Endothelial cell (in vitro differentiated cells): Measurements from ENCODE around the gene MRPS7. TPM values are rescaled to one million over a fixed set of nuclear protein-coding genes. Genes with fewer than 3 reads are reported as not detected.
"Not testable (repeated sequence)": the region's sequence is repeated elsewhere in the genome, so short reads cannot be mapped to it uniquely, and the experiment has no call there.

Experiments
- DNase-seq: peaks from one replicate; pipeline ENCODE4 v3.0.0; 2021; ENCODE audit warnings: low spot score
- H3K27ac Mint-ChIP-seq: one replicate; pipeline ENCODE4 v1.8.0; 2021; ENCODE audit warnings: mixed read lengths, inconsistent platforms; ENCODE audit not compliant: unreplicated experiment
- H3K27me3 Mint-ChIP-seq: one replicate; pipeline ENCODE4 v1.8.0; 2021; ENCODE audit warnings: mild to moderate bottlenecking, moderate library complexity, mixed read lengths, inconsistent platforms; ENCODE audit not compliant: unreplicated experiment
- H3K36me3 Mint-ChIP-seq: one replicate; pipeline ENCODE4 v1.8.0; 2021; ENCODE audit warnings: mild to moderate bottlenecking, low read depth, mixed read lengths, inconsistent platforms; ENCODE audit not compliant: unreplicated experiment
- H3K4me1 Mint-ChIP-seq: one replicate; pipeline ENCODE4 v1.8.0; 2021; ENCODE audit warnings: mild to moderate bottlenecking, mixed read lengths, inconsistent platforms; ENCODE audit not compliant: unreplicated experiment
- H3K4me3 Mint-ChIP-seq: one replicate; pipeline ENCODE4 v1.8.0; 2021; ENCODE audit warnings: mild to moderate bottlenecking, mixed read lengths, inconsistent platforms; ENCODE audit not compliant: unreplicated experiment
- H3K9me3 Mint-ChIP-seq: one replicate; pipeline ENCODE4 v1.8.0; 2021; ENCODE audit warnings: mixed read lengths, inconsistent platforms; ENCODE audit not compliant: unreplicated experiment
- CTCF ChIP-seq: fragments of 200-600 bp; sonication (generic); IDR thresholded peaks from one replicate; pipeline ENCODE4 v1.5.0; 2021; ENCODE audit warnings: antibody characterized with exemption; ENCODE audit not compliant: unreplicated experiment
- total RNA-seq: library from RNA; stranded (reverse); fragmentation: NEBNext Ultra II Directional; extraction: Animal tissue kit (Norgen Biotek cat#: 25700); gene quantifications from one replicate; pipeline ENCODE4 v1.2.1, GENCODE V29; 2021; ENCODE audit not compliant: unreplicated experiment

The MRPS7 gene
- total RNA-seq, 1 donor from 2014 or later, result 63.4 TPM

DNA sequence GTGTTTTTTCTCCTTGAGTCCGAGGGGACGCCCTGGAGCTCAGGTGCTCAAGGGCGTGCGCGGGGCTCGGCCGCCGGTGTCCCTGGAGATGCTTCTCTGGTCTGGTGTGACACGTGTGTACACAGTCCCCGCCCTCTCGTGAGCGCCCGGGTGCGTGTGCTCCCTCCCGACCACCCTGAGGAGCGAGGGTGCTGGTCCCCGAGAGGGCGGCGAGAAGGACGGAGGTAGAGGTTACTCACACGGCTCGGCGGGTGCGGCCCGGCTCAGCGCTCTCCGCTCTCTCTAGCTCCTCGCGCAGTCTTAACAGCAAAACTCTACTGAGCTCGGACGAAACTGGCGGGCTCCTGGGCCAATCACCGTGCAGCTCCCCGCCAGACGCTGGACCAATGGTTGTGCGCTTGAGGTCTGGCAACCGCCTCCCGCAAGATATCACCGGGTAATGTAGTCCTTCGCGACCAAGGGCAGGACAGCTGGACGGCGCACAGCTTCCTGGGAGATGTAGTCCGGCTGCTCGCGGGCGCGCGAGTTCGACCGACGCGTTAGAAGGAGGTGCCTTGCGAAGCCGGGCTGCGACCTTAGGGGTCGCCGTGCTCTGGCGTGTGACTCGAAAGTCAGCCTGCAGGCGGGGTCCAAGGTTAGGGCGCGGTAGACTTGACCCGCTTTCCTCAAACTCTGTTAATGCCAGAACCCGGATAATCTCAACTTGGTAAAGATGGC lies 27.6 kb downstream of the MRPS7 start, which contains the start of gene SLC25A19:
SLC25A19 (minus strand) TSS at position 319 of the 717 bp plus-strand sequence. CDS start 2,669 bp downstream, outside the sequence.
- Mint-ChIP-seq H3K36me3 (no peaks in the 10 kb centered on the region), H3K27me3 (peaks cover 9% of the 10 kb centered on the region), H3K9me3 (no peaks in the 10 kb centered on the region), H3K4me1 (peaks cover 9% of the 10 kb centered on the region), H3K27ac (peak within 1 kb of the TSS; percentile 94), H3K4me3 (peak within 1 kb of the TSS; percentile 96)
- peak; percentile 34 for TF ChIP-seq CTCF
- DNase-seq, result peak; percentile 94

GRCh38 chr17:75289832-75290337 lies 28.2 kb downstream of the MRPS7 start:
- Mint-ChIP-seq H3K4me3 (peak overlapping the region; percentile 96), H3K27ac (peak overlapping the region; percentile 94), H3K27me3 (peaks cover 9% of the 10 kb centered on the region), H3K36me3 (no peaks in the 10 kb centered on the region), H3K4me1 (peaks cover 9% of the 10 kb centered on the region), H3K9me3 (no peaks in the 10 kb centered on the region)
- TF ChIP-seq CTCF, result no peak
- DNase-seq, result no peak

GRCh38 chr17:75292810-75293448 lies 31.2 kb downstream of the MRPS7 start:
- not testable (repeated sequence) for H3K36me3 Mint-ChIP-seq, H3K27me3 Mint-ChIP-seq, H3K4me3 Mint-ChIP-seq, H3K4me1 Mint-ChIP-seq, H3K27ac Mint-ChIP-seq, H3K9me3 Mint-ChIP-seq, DNase-seq

DNA sequence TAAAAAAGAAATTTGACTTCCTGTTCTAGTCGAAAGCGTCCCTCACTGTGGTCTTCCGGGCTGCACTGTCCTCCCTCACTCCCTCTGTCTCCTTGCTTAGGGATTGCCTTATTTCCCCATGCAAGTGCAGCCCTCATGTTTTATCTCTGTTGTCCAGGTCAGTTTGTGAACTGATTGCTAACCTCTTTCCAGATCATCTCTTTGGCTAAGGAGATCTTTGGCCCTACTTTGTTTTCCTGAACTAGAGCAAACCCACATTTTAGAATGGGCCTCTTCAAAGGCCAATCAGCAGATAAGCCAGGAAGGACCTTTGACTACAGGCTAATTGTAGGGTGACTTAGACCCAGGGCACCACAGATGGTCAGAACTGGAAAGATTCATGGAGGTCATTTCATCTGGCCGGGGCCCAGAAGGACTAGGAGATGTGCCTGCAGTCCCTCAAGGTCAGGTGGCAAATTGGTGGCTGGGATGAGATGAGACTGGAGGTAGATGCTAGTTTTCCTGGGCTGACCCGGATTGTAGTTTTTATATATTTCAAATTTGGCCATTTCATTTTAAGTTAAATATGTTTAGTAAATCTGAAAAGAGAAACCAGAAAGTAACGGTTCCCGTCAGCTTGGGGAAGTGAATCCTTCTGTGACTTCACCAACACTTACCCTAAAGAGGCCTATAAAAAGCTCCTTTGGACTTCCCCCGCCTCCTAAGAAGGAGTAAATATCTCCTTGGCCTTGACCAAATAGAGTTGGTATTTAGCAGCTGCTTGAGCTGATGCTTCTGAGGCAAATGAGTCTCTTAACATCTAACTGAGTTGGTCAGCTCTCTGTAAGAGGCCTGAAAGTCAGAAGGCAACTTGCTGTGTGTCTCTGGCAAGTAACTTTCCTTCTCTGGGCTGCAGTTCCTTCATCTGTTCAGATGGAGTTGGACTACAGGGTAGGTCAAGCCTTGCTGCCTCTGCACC lies 33.8 kb downstream of the MRPS7 start:
- H3K4me1 Mint-ChIP-seq, result no peaks in the 10 kb centered on the region
- no peaks in the 10 kb centered on the region for H3K9me3 Mint-ChIP-seq
- no peak overlapping the region for H3K4me3 Mint-ChIP-seq
- DNase-seq, result no peak
- no peak for TF ChIP-seq CTCF
- no peaks in the 10 kb centered on the region for H3K27me3 Mint-ChIP-seq
- no peak overlapping the region for H3K27ac Mint-ChIP-seq
- H3K36me3 Mint-ChIP-seq, result no peaks in the 10 kb centered on the region

GRCh38 chr17:75300280-75300679 lies 38.6 kb downstream of the MRPS7 start:
- DNase-seq, result no peak
- H3K4me3 Mint-ChIP-seq, result no peak overlapping the region
- H3K9me3 Mint-ChIP-seq, result no peaks in the 10 kb centered on the region
- H3K27ac Mint-ChIP-seq, result no peak overlapping the region
- peaks cover 1% of the 10 kb centered on the region for H3K27me3 Mint-ChIP-seq
- no peak for TF ChIP-seq CTCF
- H3K36me3 Mint-ChIP-seq, result no peaks in the 10 kb centered on the region
- H3K4me1 Mint-ChIP-seq, result no peaks in the 10 kb centered on the region
